Epithelial cell of esophagus (primary cell): ENCODE measurements around the gene LTBP1.

Source experiments
- DNase-seq: peaks from one replicate; pipeline ENCODE4 v3.0.0; 2010; ENCODE audit warnings: low read depth
- H3K4me3 ChIP-seq: 2 replicates; pipeline ENCODE4 v1.5.1; 2011; ENCODE audit warnings: mild to moderate bottlenecking, low read length, control low read depth
- TF ChIP-seq, protein P1 (sequence below): IDR thresholded peaks from 2 replicates; pipeline ENCODE4 v1.5.1; 2011; ENCODE audit warnings: low read depth, mild to moderate bottlenecking, low read length, control low read depth, inconsistent platforms; ENCODE audit not compliant: insufficient read depth; ENCODE audit errors: missing control alignments

Gene LTBP1

DNA sequence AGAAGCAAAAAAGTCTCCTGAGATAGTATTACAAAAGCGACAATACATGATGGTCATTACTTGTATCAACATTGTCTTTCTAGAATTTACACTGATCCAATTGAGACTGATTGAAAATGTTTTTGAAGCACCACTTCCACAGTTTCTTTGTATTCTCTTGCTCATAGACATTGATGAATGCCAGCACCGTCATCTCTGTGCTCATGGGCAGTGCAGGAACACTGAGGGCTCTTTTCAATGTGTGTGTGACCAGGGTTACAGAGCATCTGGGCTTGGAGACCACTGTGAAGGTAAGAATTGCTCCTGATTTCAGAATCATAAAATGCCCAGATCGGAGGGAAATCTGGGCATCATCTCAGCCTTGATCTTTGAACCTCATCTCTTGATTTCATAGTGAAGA lies 354.6 kb downstream of the LTBP1 start:
- TF ChIP-seq, protein P1, sequence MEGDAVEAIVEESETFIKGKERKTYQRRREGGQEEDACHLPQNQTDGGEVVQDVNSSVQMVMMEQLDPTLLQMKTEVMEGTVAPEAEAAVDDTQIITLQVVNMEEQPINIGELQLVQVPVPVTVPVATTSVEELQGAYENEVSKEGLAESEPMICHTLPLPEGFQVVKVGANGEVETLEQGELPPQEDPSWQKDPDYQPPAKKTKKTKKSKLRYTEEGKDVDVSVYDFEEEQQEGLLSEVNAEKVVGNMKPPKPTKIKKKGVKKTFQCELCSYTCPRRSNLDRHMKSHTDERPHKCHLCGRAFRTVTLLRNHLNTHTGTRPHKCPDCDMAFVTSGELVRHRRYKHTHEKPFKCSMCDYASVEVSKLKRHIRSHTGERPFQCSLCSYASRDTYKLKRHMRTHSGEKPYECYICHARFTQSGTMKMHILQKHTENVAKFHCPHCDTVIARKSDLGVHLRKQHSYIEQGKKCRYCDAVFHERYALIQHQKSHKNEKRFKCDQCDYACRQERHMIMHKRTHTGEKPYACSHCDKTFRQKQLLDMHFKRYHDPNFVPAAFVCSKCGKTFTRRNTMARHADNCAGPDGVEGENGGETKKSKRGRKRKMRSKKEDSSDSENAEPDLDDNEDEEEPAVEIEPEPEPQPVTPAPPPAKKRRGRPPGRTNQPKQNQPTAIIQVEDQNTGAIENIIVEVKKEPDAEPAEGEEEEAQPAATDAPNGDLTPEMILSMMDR, result no peak
- DNase-seq, result no peak

DNA sequence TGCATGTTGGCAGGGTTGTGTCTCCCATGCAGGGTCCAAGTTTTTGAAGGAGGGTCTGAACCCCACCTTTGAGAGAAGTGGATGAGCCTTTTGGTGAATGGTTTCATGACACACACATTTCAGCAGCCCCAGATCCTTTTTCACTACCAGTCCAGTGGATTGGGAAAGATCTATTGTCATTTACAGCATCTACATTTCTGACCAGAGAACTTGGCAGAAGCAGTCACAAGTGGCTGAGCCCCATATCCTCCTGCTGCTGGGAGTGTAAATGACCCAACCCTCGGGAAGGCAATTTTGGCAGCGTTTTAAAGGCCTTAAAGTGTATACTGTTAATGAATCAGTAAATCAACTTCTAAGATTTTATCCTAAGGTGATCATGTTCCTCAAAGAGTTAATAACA lies 355.6 kb downstream of the LTBP1 start:
- no peak for DNase-seq
- no peak overlapping the region for H3K4me3 ChIP-seq
- TF ChIP-seq, protein P1, result no peak

More for the DNA sequence above, 354.6 kb downstream of the LTBP1 start:
- no peak overlapping the region for H3K4me3 ChIP-seq

DNA sequence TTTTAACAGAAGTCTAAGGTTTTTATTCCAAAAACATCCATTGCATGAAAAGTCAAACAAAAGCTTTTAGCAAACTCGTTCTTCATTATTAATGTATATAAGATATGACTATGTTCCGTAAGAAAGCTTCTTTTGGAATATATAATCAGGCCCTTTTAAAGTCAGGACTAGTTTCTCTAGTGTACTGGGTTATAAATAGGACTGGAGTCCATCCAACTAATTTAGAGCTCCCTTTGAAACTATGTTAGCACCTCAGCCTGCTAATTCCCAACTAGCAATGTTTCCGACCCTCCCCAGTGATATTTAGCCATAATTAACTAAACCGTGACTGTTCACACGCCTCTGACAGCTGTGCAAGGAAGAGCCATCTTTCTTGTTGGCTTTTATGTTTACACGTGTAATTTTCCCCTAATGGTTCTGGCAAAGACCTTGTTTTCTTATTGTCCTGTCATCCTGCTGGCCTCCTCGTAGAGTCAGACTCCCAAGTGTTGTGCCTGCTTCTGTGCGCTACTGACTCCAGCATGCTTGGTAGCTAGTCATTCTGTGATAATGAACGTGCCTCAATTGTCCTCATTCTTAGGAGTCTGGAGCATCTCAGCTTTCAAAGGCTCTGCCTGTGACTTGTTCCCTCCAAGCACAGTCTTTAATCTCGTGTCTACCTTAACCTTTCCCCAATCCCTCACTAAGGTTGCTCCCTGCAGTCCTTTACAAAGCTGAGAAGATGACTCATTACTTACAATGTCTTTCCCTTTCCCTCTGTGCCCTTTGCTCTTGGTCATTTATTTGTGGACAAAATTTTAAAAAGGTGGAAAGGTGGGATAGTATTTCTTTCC lies 357.5 kb downstream of the LTBP1 start:
- TF ChIP-seq, protein P1, result no peak

DNA sequence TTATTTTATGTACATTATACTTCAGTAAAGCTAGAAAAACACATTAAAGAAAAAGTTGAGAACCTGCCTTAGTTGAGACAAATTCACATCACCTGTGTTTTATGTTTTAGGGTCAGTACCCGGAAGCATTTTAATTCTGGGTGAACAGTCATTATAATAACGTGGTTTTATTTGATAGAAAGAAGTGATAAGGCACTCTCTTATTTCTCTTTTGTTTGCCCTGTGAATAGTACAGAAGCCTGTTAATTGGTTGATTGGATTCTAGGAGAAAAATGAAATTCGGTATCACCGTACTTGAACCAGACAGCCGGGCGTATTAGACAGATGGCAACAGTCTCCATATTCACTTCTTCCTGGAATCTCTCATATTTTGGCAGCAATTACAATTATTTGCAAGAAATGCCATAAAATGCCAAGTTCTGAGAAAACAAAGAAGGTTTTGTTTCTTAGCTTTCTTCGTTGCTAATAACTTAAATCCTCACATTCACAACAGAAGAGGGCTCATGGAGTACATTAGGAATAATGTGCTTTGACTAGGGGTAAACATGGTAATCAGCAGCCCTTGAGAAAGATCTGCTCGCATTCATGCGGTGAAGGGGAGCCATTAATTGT lies 361.0 kb downstream of the LTBP1 start:
- no peak for DNase-seq
- TF ChIP-seq, protein P1, result no peak
- no peak overlapping the region for H3K4me3 ChIP-seq

More for the DNA sequence above, 357.5 kb downstream of the LTBP1 start:
- no peak for DNase-seq
- no peak overlapping the region for H3K4me3 ChIP-seq

DNA sequence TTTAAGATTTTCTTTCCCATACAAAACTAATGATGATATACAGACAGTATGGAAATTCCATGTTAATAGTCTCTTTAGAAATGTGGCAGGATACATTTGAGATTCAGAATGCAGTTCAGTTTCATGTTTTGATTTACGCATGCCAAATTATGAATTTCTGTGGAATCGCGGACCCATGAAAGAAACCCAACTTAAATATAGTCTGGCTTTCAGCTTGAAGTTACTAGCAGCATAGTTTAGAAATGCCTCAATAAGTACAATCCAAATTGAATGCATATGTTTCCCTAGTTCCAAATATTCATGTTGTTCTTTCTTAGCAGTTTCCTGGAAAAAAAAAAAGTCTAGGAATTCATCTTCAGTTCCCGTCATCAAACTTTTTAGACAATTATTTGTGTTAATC lies 365.6 kb downstream of the LTBP1 start:
- TF ChIP-seq, protein P1, result no peak
- no peak overlapping the region for H3K4me3 ChIP-seq
- DNase-seq, result no peak

DNA sequence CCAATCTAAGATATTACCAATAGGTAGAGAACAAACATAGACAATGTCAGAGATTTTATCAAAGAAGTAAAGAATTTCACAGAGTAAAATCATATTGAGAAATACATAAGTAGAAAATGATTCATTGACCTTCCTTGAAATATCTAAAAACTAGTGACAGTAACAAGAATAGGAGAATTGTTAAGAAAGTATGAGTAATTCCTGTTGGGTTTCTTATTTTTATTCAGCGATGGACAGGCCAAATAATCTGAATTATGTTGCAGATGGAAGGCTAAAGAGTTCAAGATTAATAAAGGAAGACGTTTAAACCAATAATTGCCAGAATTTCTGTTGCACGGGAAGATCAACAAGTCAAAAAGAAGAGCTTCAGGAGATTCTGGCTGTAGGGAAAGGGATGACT lies 366.3 kb downstream of the LTBP1 start:
- no peak overlapping the region for H3K4me3 ChIP-seq
- TF ChIP-seq, protein P1, result no peak
- DNase-seq, result no peak
